ENCODE data around the gene RREB1.

RREB1 gene

DNA sequence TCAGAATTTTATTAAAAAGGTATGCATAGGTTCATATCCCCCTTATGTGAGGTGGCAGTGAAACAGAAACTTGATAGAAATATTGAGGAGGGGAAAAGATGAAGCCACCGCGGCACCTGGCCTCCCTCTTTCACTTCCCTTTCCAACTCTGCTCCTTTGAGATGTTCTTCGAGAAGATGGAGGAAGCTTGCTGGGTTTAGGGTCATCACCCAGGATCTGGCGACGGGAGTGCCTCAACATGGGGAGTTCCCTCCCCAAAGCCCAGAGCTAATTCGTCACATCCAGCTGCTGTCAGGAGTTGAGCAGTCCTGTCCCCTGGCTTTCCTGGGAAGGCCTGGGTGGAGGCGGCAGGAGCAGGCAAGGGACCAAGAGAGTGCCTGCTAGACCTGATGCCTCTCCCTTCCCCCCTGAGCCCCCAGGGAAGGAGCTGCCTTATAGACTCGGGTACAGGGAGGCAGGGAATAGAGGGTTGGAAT, 29.1 kb downstream of the RREB1 start:
- Histone ChIP-seq H3K27ac (no peak overlapping the region), H3K27me3 (replicated peaks) (no peaks in the 10 kb centered on the region), H3K36me3 (replicated peaks) (no peaks in the 10 kb centered on the region), H3K4me3 (ENCODE audit: low read depth, low read length) (no peak overlapping the region)
- TF ChIP-seq, protein P1, sequence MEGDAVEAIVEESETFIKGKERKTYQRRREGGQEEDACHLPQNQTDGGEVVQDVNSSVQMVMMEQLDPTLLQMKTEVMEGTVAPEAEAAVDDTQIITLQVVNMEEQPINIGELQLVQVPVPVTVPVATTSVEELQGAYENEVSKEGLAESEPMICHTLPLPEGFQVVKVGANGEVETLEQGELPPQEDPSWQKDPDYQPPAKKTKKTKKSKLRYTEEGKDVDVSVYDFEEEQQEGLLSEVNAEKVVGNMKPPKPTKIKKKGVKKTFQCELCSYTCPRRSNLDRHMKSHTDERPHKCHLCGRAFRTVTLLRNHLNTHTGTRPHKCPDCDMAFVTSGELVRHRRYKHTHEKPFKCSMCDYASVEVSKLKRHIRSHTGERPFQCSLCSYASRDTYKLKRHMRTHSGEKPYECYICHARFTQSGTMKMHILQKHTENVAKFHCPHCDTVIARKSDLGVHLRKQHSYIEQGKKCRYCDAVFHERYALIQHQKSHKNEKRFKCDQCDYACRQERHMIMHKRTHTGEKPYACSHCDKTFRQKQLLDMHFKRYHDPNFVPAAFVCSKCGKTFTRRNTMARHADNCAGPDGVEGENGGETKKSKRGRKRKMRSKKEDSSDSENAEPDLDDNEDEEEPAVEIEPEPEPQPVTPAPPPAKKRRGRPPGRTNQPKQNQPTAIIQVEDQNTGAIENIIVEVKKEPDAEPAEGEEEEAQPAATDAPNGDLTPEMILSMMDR (IDR thresholded peaks at IDR 0.05; ENCODE audit: low read depth, low read length, missing control alignments): no peak
- in situ Hi-C loops (cut with HindIII; ENCODE audit: low pct_ligation_motif_present, low sequenced_read_pairs): no loop called here
- DNase-seq: no peak

DNA sequence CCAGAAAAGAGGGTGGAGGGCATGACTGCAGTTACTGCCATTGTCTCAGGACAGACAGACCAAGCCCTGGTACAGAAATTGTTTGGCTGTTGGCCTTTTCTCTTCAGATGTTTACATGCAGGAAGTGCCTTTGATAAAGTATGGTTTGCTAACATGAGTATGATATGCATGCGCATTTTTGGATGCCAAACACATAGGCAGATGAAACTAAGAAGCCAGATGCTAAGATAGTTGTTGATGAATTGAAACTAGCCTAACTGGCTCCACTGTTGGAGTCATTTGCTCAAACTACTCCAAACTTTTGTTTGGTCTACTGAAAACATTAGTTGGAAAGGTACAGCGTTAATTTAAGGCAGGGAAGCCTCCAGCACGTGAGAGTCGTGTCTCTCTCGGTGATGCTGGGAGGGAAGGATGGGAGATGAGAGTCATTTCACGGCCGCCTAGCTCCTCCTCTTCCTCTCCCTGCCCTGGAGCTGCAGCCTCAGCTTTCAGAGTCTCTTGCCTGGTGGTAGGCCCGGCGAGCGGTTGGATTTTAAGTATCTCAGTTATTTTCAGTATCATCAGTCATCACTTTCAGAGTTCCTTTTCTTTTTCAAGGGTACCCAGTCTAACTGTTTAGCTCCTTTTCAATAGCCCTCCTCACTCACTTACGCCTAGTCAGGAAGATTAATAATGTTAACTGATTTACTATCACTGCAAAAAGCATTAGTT, 29.7 kb downstream of the RREB1 start:
- TF ChIP-seq, protein P1 (IDR thresholded peaks at IDR 0.05; ENCODE audit: low read depth, low read length, missing control alignments): no peak
- Histone ChIP-seq H3K27me3 (replicated peaks) (no peaks in the 10 kb centered on the region), H3K27ac (peak overlapping the region; percentile 41), H3K36me3 (replicated peaks) (no peaks in the 10 kb centered on the region), H3K4me3 (ENCODE audit: low read depth, low read length) (peak overlapping the region; percentile 31)
- in situ Hi-C loops (cut with HindIII; ENCODE audit: low pct_ligation_motif_present, low sequenced_read_pairs): no loop called here
- peak; percentile 68 for DNase-seq

DNA sequence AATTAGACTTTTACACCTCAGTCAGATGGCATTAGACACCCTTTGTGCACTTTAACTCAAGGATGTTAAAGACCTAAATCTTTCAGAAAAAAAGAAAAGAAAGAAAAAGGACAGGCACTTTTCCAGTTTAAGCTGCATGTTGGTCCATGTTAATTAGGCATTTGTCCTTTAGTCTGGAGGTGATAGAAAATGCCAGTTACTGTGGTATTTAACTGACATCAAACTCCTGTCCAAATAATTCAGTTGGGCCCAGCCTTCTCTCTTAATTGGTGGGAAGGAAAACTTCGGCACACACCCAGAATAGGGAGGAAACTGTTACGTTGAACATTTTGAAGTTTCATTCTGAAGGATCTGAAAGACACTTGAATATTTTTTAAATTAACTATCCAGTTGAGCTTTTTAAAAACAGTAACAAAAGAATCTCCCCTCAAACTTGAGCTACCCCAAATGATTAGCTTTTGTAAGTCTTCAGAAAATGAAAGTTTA, 30.3 kb downstream of the RREB1 start:
- no peak overlapping the region for H3K4me3 ChIP-seq (ENCODE audit: low read depth, low read length)

DNA sequence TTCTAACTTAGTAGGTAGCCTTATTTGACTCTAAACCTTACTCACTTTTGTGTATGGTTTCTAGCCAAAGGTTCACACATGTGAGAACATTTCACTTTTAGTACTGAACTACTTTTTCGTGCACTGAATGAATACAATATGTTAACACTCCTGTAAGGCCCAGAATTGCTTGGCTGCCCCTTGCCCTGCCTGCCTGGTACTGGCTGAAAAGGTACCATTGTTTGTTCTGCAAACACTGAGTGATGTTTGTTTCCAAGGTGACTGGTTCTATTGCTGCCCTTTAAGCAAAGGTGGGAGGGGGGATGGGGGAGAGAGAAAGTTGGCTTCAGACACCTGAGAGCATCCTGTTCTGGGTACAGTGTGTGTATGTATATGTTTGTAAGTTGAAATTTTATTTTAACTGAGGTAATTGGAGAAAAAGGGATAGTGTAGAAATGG, 31.2 kb downstream of the RREB1 start:
- Histone ChIP-seq H3K27me3 (replicated peaks) (no peaks in the 10 kb centered on the region), H3K27ac (no peak overlapping the region), H3K36me3 (replicated peaks) (no peaks in the 10 kb centered on the region), H3K4me3 (ENCODE audit: low read depth, low read length) (no peak overlapping the region)
- TF ChIP-seq, protein P1 (IDR thresholded peaks at IDR 0.05; ENCODE audit: low read depth, low read length, missing control alignments): no peak
- in situ Hi-C loops (cut with HindIII; ENCODE audit: low pct_ligation_motif_present, low sequenced_read_pairs): no loop called here
- DNase-seq: no peak

More for the DNA sequence above, 30.3 kb downstream of the RREB1 start:
- H3K27me3 ChIP-seq (replicated peaks): no peaks in the 10 kb centered on the region
- in situ Hi-C loops (cut with HindIII; ENCODE audit: low pct_ligation_motif_present, low sequenced_read_pairs): no loop called here
- DNase-seq: no peak
- TF ChIP-seq, protein P1 (IDR thresholded peaks at IDR 0.05; ENCODE audit: low read depth, low read length, missing control alignments): no peak
- peak overlapping the region; percentile 41 for H3K27ac ChIP-seq
- no peaks in the 10 kb centered on the region for H3K36me3 ChIP-seq (replicated peaks)

DNA sequence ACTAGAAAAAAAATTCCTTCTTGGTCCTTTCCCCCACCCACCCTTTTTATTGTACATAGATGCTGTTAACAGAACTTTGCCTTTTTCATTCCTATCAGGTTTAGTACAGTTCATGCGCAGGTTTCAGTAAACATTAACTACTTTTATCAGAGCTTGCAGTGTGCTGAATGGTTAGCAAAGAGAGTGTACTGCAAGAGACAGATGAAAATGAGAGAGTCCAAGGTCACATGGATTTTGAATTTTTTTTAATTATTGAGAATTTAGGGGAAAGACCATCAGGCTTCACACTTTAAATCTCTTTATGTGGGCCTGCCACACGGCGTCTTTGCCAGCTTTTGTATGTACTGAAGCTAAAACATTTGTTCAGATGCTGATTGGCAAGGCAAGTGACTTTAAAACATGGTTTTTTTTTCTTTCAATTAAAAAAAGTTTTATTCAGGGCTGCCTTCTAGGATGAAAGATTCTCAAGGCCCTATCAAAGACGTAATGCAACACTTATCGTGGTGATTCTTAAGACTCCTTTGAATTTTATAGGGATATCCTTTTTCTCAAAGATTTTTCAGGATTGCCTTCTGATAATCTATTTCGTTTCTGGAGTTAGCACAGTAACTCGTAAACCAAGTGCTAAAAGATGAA, 32.2 kb downstream of the RREB1 start:
- H3K27me3 ChIP-seq (replicated peaks): no peaks in the 10 kb centered on the region
- H3K27ac ChIP-seq: no peak overlapping the region
- H3K36me3 ChIP-seq (replicated peaks): no peaks in the 10 kb centered on the region
- no peak for DNase-seq
- TF ChIP-seq, protein P1 (IDR thresholded peaks at IDR 0.05; ENCODE audit: low read depth, low read length, missing control alignments): no peak
- in situ Hi-C loops (cut with HindIII; ENCODE audit: low pct_ligation_motif_present, low sequenced_read_pairs): no loop called here
- no peak overlapping the region for H3K4me3 ChIP-seq (ENCODE audit: low read depth, low read length)
